GM18508 (cell line): ENCODE measurements around the gene TEX44.
A peak's percentile ranks its signal among the peaks of the same experiment; 100 is the strongest.
"Not testable (repeated sequence)": the region's sequence is repeated elsewhere in the genome, so short reads cannot be mapped to it uniquely, and the experiment has no call there.

Experiments
- ATAC-seq: cut with Tn5 transposase; IDR thresholded peaks from one replicate; pipeline ENCODE4 v1.9.1; 2021; ENCODE audit warnings: moderate number of reproducible peaks; ENCODE audit not compliant: insufficient read depth, unreplicated experiment

TEX44 gene

GRCh38 chr2:231592636-231593145 is at the start of gene TEX44:
Gene TEX44 (plus strand): TSS chr2:231592864. CDS start chr2:231592952, 88 bp downstream.
- ATAC-seq, result no peak

GRCh38 chr2:231545105-231545902 is 47.4 kb upstream of the TEX44 start:
- peak; percentile 96 for ATAC-seq

GRCh38 chr2:231546014-231546715 is 46.5 kb upstream of the TEX44 start:
- ATAC-seq, result no peak

DNA sequence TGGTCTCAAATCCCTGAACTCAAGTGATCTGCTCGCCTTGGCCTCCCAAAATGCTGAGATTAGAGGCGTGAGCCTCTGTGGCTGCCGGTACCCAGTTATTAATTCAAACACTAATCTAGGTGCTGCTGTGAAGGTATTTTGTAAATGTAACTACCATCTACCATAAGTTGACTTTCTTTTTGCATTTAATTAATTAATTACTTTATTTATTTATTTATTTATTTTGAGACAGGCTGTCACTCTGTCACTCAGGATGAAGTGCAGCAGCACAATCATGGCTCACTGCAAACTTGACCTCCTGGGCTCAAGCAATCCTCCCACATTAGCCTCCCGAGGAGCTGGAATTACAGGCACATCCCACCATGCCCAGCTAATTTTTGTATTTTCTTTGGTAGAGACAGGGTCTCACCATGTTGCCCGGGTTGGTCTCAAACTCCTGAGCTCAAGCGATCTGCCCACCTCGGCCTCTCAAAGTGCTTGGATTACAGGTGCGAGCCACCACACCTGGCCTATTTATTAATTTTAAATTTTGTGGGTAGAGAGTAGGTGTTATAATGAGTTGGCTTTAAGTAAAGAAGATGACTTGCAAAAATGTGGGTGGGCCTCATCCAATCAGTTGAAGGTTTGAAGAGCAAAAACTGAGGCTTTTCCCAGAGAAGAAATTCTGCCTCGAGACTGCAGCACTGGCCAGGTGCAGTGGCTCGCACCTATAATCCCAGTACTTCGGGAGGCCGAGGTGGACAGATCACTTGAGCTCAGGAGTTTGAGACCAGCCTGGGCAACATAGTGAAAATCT is 45.2 kb upstream of the TEX44 start:
- ATAC-seq, result no peak

GRCh38 chr2:231548752-231549151 is 43.9 kb upstream of the TEX44 start:
- no peak for ATAC-seq

DNA sequence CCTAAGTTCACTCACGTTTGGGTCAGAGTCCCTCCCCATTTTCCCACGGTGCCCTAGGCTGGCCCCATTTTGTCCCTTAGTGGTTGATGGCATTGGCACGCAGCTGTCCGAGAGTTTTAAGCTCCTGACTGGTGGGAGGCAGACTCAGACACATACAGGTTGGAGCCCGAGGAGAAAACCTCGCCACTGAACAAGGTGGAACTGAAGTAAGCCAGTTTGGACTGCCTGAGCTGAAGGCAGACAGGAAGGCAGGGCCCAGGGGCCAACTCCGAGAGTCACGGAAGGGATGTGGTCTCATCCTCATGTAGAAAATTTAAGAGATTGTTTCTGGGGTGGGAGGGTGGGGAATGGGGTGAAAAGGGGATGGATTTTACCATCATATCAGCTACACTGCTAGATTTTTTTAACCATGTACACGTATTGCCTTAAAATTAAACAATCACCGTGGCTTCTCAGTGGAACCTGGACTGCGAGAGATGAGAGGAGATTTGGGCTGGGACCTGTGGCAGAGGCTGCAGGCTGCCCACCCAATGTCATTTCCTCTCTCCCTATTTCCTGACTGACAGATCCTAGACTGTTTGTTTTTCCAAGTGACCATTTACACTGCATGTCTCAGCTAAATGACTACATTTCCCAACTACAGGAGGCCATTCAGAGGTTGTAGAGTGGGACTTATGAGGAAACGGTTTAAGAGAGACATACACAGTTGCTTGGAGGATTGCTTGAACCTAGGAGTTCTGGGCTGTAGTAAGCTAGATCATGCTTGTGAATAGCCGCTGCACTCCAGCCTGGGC is 43.0 kb upstream of the TEX44 start:
- no peak for ATAC-seq

DNA sequence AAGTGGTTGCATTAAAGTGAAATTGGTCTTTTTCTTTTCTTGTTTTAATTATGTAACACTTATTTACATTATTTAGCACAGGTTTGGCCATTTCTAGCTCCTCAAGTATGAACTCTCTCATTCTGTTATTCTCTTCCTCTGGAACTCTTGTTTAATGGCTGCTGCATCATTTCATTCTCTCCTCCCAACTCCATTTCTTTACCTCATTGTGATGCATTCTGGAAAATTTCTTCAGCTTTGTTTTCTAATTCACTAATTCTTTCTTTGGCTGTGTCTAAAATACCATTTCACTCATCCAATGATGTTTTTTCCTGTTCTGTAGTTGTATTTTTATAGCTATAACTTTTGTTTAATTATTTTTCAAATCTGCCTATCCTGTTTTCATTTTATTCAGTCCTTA is 39.9 kb upstream of the TEX44 start:
- no peak for ATAC-seq

DNA sequence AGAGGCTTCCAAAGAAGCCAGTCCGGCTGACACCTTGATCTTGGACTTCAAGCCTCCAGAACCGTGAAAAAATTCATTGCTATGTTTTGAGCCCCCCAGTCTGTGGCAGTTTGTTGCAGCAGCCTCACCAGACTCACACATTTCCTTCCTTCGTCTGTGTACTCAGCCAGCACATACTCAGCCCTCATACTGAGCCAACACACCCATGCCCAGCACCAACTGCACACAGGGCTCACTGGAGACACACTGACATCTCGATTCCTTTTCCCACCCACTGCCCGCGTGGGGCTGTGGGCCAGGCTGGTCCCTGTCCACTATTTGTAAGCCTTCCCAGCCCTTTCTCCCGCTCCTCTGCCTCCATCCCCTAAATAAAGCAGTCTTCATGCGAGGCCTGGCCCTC is 38.3 kb upstream of the TEX44 start:
- ATAC-seq, result no peak

- ATAC-seq, result no peak
Observed at GRCh38 chr2:231554748-231555545, 37.7 kb upstream of the TEX44 start.

- ATAC-seq, result not testable (repeated sequence)
Observed at GRCh38 chr2:231556496-231556895, 36.2 kb upstream of the TEX44 start.

DNA sequence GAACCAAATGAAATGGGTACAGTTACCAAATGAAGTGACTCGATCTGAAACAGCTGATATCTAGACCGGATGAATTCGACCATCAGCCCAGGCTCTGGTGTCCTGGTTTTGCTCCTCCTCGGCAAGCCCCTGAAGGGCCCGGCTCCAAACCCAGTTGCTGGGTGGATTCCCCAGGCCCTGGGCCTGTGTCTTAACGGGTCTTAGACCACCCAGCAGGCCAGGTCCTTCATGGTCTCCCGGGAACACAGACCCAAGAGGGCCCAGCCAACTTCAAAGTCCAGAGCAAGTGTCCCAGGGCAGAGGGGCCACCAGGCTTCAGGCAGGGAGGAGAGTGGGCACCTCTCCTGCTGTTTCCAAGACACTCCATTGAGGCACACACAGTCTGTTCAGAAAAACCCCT is 35.7 kb upstream of the TEX44 start:
- no peak for ATAC-seq

GRCh38 chr2:231557571-231558217 is 35.0 kb upstream of the TEX44 start:
- no peak for ATAC-seq

GRCh38 chr2:231563378-231563961 is 29.2 kb upstream of the TEX44 start:
- no peak for ATAC-seq

- ATAC-seq, result no peak
Observed at GRCh38 chr2:231565887-231566594, 26.6 kb upstream of the TEX44 start.

GRCh38 chr2:231567159-231567558 is 25.5 kb upstream of the TEX44 start:
- no peak for ATAC-seq

- no peak for ATAC-seq
Observed at GRCh38 chr2:231568098-231568784, 24.4 kb upstream of the TEX44 start.

- no peak for ATAC-seq
Observed at GRCh38 chr2:231568785-231569435, 23.8 kb upstream of the TEX44 start.
